Upper lobe of left lung (tissue), 4 donors: ENCODE results near the gene SULT2B1.
"Not testable (repeated sequence)": the region's sequence is repeated elsewhere in the genome, so short reads cannot be mapped to it uniquely, and the experiment has no call there.

Source experiments
- CTCF ChIP-seq, 6 experiments: fragments of 450-650 bp in 4 of 6; fragments of 200-600 bp in 2 of 6; sonication (generic) in 2 of 6; IDR thresholded peaks; one replicate each; pipeline ENCODE4 v1.5.1; 2016 to 2019; ENCODE audit warnings: antibody characterized with exemption in 6 of 6
- POLR2AphosphoS5 ChIP-seq, 2 donors: sonication (generic); formaldehyde crosslinking; IDR thresholded peaks; one replicate each; pipeline ENCODE4 v1.5.1; 2017; ENCODE audit warnings: antibody characterized with exemption in 2 of 2

- TF ChIP-seq POLR2AphosphoS5, CTCF (IDR thresholded peaks at IDR 0.05): not testable (repeated sequence)
Measured at GRCh38 chr19:48538057-48538456, 13.9 kb upstream of the SULT2B1 start.
